ENCODE results near the gene FIZ1. TPM values are rescaled to one million over a fixed set of nuclear protein-coding genes. Genes with fewer than 3 reads are reported as not detected.
A peak's percentile ranks its signal among the peaks of the same experiment; 100 is the strongest.

FIZ1 gene
- total and polyA plus RNA-seq, 2 of the 4 experiments (the other 2 are of a cell fraction) = 1.3 to 5.9 TPM

- DNase-seq (no peak), ATAC-seq (ENCODE audit: low read depth) (peak; percentile 0)
- no peak overlapping the region for H3K18ac ChIP-seq (ENCODE audit: low read depth, low read length)
- intact Hi-C loops (cut with micrococcal nuclease) = no loop called here
- peak overlapping the region; percentile 89 for H3K14ac ChIP-seq (replicated peaks; ENCODE audit: low read depth, low read length)
- 0% methylated on average over 14 of the region's 15 CpGs; no CpG with 5 or more reads in 1 of the 2 experiments for WGBS, 2 experiments (ENCODE audit: extremely low coverage in 2 of 2, insufficient read length in 1 of 2)
- no TSS peak for BruUV-seq (replicated peaks)
- peak overlapping the region; percentile 79 for H3K4ac ChIP-seq (ENCODE audit: low read depth, low read length)
- peak overlapping the region; percentile 1 for H2BK5ac ChIP-seq (ENCODE audit: low read depth, low read length, poor library complexity, severe bottlenecking)
- peak overlapping the region; percentile 70 for H2AFZ ChIP-seq (replicated peaks; ENCODE audit: low read length, poor library complexity)
- no peak overlapping the region for H2BK20ac ChIP-seq (ENCODE audit: low read depth, low read length)
- H4K8ac ChIP-seq (ENCODE audit: low read depth in 2 of 2, low read length in 2 of 2) = peak overlapping the region; percentile 68 to 72; a peak in 1 of 4 replicates
- H3K56ac ChIP-seq (ENCODE audit: extremely low read depth, insufficient read depth, low read length) = peak overlapping the region; percentile 29
- peak overlapping the region; percentile 84 for H3K9ac ChIP-seq (ENCODE audit: low read depth, low read length)
- H3K4me2 ChIP-seq (ENCODE audit: low read depth, low read length) = peak overlapping the region; percentile 87
- no peak overlapping the region; the same call in 1 of the 2 replicates for H2BK120ac ChIP-seq (ENCODE audit: low read depth, low read length)
- peak overlapping the region; percentile 14 for H4K5ac ChIP-seq (ENCODE audit: low read depth, low read length)
- H2AK5ac ChIP-seq (ENCODE audit: low read depth, low read length) = peak overlapping the region; percentile 97; the same call in 1 of the 2 replicates
- ChIA-PET CTCF (no interaction called here), POLR2A (ENCODE audit: unreplicated experiment) (interaction anchor here (1.0 kb wide), 1 partner anchor 11 kb away, joined by 4 read pairs; no protein-coding TSS in a partner anchor)
- dilution Hi-C loops (cut with HindIII; ENCODE audit: low sequenced_read_pairs, unreplicated experiment) = no loop called here
- H4K20me1 ChIP-seq (ENCODE audit: insufficient read depth, low read length) = no peaks in the 10 kb centered on the region
- H3K4me3 ChIP-seq (ENCODE audit: insufficient read depth, low read depth, low read length) = peak overlapping the region; percentile 74
- H3K27ac ChIP-seq (ENCODE audit: insufficient read depth, low read length) = peak overlapping the region; percentile 71
- no peaks in the 10 kb centered on the region for H3K9me1 ChIP-seq (ENCODE audit: insufficient read depth, low read length)
- in situ Hi-C loops (cut with MboI; ENCODE audit: low sequenced_read_pairs) = loop anchor here (25.0 kb wide), 2 partner anchors 357 to 532 kb away; partner anchors contain the start of genes BRSK1, HSPBP1 and PPP1R12C
- no peaks in the 10 kb centered on the region for H3K9me3 ChIP-seq (ENCODE audit: control insufficient read depth, insufficient read depth, low read length)
- no peaks in the 10 kb centered on the region for H3K27me3 ChIP-seq (ENCODE audit: control insufficient read depth, insufficient read depth, low read length)
- peaks cover 34 to 77% of the 10 kb centered on the region in 2 experiments for H3K79me1 ChIP-seq (ENCODE audit: low read depth in 1 of 2, low read length in 2 of 2)
- peak overlapping the region; percentile 72; the same call in 1 of the 2 replicates for H3K23ac ChIP-seq (ENCODE audit: low read depth, low read length)
- peak overlapping the region; percentile 19 for H4K91ac ChIP-seq (ENCODE audit: insufficient read depth, low read depth, low read length)
- no peak overlapping the region for H2BK15ac ChIP-seq (ENCODE audit: low read depth, low read length)
- H2AK9ac ChIP-seq (replicated peaks; ENCODE audit: low read depth, low read length, poor library complexity) = peak overlapping the region; percentile 96
- H3K36me3 ChIP-seq (ENCODE audit: control insufficient read depth, insufficient read depth, low read length) = peaks cover 12% of the 10 kb centered on the region
- H3K4me1 ChIP-seq (ENCODE audit: control insufficient read depth, insufficient read depth, low read length) = peaks cover 13% of the 10 kb centered on the region
- TF ChIP-seq POLR2A (IDR thresholded peaks at IDR 0.05; ENCODE audit: low read depth, low read length) (0 out of 2 replicates have a peak, but pooled peaks have one; percentile 1), CHD1 (IDR thresholded peaks at IDR 0.05; ENCODE audit: low read depth, low read length) (no peak)
Measured at GRCh38 chr19:55643887-55644176, 44.5 kb upstream of the FIZ1 start.
